ENCODE data around the gene TSKS.

- no peak for TF ChIP-seq CTCF (IDR thresholded peaks at IDR 0.05)
- no peak for TF ChIP-seq EP300 (IDR thresholded peaks at IDR 0.05)
- TF ChIP-seq POLR2AphosphoS5 (IDR thresholded peaks at IDR 0.05), result no peak
Observed at GRCh38 chr19:49727217-49728030, 35.7 kb downstream of the TSKS start.

Measured in upper lobe of left lung (tissue), 4 donors.